K562 (cell line): ENCODE data around the gene CYFIP2. TPM values are rescaled to one million over a fixed set of nuclear protein-coding genes. Genes with fewer than 3 reads are reported as not detected.

ENCODE experiments used
- CHCHD3 ChIP-seq: fragments of 250-450 bp; sonication (Bioruptor Pico); IDR thresholded peaks from 2 replicates; pipeline ENCODE4 v2.1.2; 2022; ENCODE audit warnings: mild to moderate bottlenecking
- ETV6 ChIP-seq, 3 experiments: fragments of 150-350 bp in 1 of 3; sonication (generic) in 1 of 3; formaldehyde crosslinking in 1 of 3; IDR thresholded peaks; 2 replicates each; pipeline versions ENCODE4 v1.6.1 to v1.8.0; 2014 to 2022; ENCODE audit warnings: borderline replicate concordance in 2 of 3, low read depth in 2 of 3, antibody characterized with exemption in 1 of 3, low read length in 1 of 3, mild to moderate bottlenecking in 1 of 3, missing genetic modification reagents in 1 of 3
- ILK ChIP-seq: fragments of 450-650 bp; IDR thresholded peaks from 2 replicates; pipeline ENCODE4 v1.6.1; 2016; ENCODE audit warnings: missing genetic modification characterization, low read depth, mild to moderate bottlenecking, missing compliant biosample characterization, moderate library complexity, borderline replicate concordance
- KDM2B ChIP-seq: fragments of 250-450 bp; sonication (Bioruptor Pico); IDR thresholded peaks from 2 replicates; pipeline ENCODE4 v1.8.0; 2021; ENCODE audit warnings: mild to moderate bottlenecking, moderate library complexity
- KLF1 ChIP-seq: fragments of 450-650 bp; IDR thresholded peaks from 2 replicates; pipeline ENCODE4 v1.6.1; 2016; ENCODE audit warnings: missing genetic modification characterization, missing compliant biosample characterization
- MEIS2 ChIP-seq: fragments of 450-650 bp; IDR thresholded peaks from 2 replicates; pipeline ENCODE4 v1.6.1; 2014; ENCODE audit warnings: mild to moderate bottlenecking; ENCODE audit not compliant: partially characterized antibody
- PML ChIP-seq: IDR thresholded peaks from 2 replicates; pipeline ENCODE4 v1.6.1; 2012; ENCODE audit warnings: low read length, inconsistent platforms
- SPI1 ChIP-seq: IDR thresholded peaks from 2 replicates; pipeline ENCODE4 v1.6.1; 2011; ENCODE audit warnings: low read depth, low read length, control low read depth, borderline replicate concordance
- STAT6 ChIP-seq: sonication (generic); formaldehyde crosslinking; IDR thresholded peaks from 2 replicates; pipeline ENCODE4 v1.8.1; 2023; ENCODE audit warnings: mild to moderate bottlenecking, missing genetic modification reagents
- SUPT5H ChIP-seq: fragments of 450-650 bp; IDR thresholded peaks from 2 replicates; pipeline ENCODE4 v1.6.1; 2016
- TAF1 ChIP-seq: IDR thresholded peaks from 2 replicates; pipeline ENCODE4 v1.6.1; 2011; ENCODE audit warnings: mild to moderate bottlenecking, low read length, moderate library complexity; ENCODE audit not compliant: insufficient read depth, control insufficient read depth, severe bottlenecking; ENCODE audit errors: extremely low read depth
- WHSC1 ChIP-seq: IDR thresholded peaks from one replicate; pipeline ENCODE4 v1.6.1; 2012; ENCODE audit warnings: low read length, control low read depth, inconsistent platforms
- ZFP36 ChIP-seq: fragments of 150-350 bp; IDR thresholded peaks from 2 replicates; pipeline ENCODE4 v1.6.1; 2018; ENCODE audit warnings: low read length, low read depth; ENCODE audit not compliant: partially characterized antibody
- ZSCAN32 ChIP-seq: fragments of 450-650 bp; formaldehyde crosslinking; IDR thresholded peaks from 2 replicates; pipeline ENCODE4 v1.4.0; 2020; ENCODE audit warnings: mild to moderate bottlenecking, moderate library complexity
- polyA plus RNA-seq, 8 experiments: library from polyadenylated mRNA; depleted of rRNA in 4 of 8; stranded (reverse) in 5 of 8; unstranded in 3 of 8; fragments of >200 nt; fragmentation: Nextera tagmentation in 2 of 8; fragmentation: Illumina TruSeq in 1 of 8; extraction: Ambion mirVana in 2 of 8; extraction: Trizol in 1 of 8; gene quantifications; 2 replicates each; pipeline versions ENCODE4 v1.2.1 to v1.2.3, GENCODE V29; 2011 to 2014; ENCODE audit warnings: inconsistent platforms in 1 of 8, missing spikeins in 1 of 8
- total RNA-seq, 7 experiments: library from RNA; depleted of rRNA in 6 of 7; stranded (reverse); fragments of >200 nt in 6 of 7; fragmentation: Illumina TruSeq in 2 of 7; extraction: Trizol in 2 of 7; gene quantifications; 2 replicates each; pipeline versions ENCODE4 v1.2.1 to v1.2.3, GENCODE V29; 2011 to 2021; ENCODE audit warnings: low replicate concordance in 1 of 7
- TF ChIP-seq, protein P1 (sequence below), 2 experiments: IDR thresholded peaks in 1 of 2; conservative IDR thresholded peaks in 1 of 2; 2 replicates each; pipeline ENCODE4 v1.6.1; 2016; ENCODE audit warnings: low read depth in 2 of 2, mild to moderate bottlenecking in 1 of 2, missing compliant biosample characterization in 1 of 2, missing genetic modification characterization in 1 of 2, moderate library complexity in 1 of 2
- TF ChIP-seq, protein P2 (sequence below): fragments of 450-650 bp; IDR thresholded peaks from 2 replicates; pipeline ENCODE4 v1.6.1; 2016; ENCODE audit warnings: mild to moderate bottlenecking
- TF ChIP-seq, protein P3 (sequence below): IDR thresholded peaks from 2 replicates; pipeline ENCODE4 v1.6.1; 2016; ENCODE audit warnings: missing genetic modification characterization, missing compliant biosample characterization

Gene CYFIP2
- total and polyA plus RNA-seq, 9 of the 15 experiments (the other 6 are each of a cell fraction or from before 2014, with no cell fraction given), result 0.76 to 2.9 (median 1.4) TPM; not detected in 1

GRCh38 chr5:157278319-157279037 lies 12.6 kb downstream of the CYFIP2 start (continued):
- TF ChIP-seq STAT6 (CRISPR knock-in tag) (no peak), ILK (tag) (peak; percentile 63; the same call in 1 of the 2 replicates), SUPT5H (no peak), ETV6 (IDR thresholded peaks at IDR 0.05; ENCODE audit: borderline replicate concordance in 1 of 2, low read depth in 2 of 2, low read length in 1 of 2) (no peak), ETV6 (CRISPR knock-in tag; IDR thresholded peaks at IDR 0.05; ENCODE audit: borderline replicate concordance) (no peak), KDM2B (CRISPR knock-in tag) (no peak), CHCHD3 (CRISPR knock-in tag) (no peak), SPI1 (no peak), TAF1 (no peak), PML (no peak), MEIS2 (no peak), KLF1 (no peak), ZSCAN32 (peak; percentile 51; the same call in 1 of the 2 replicates), WHSC1 (no peak), ZFP36 (no peak)
- TF ChIP-seq, protein P1, sequence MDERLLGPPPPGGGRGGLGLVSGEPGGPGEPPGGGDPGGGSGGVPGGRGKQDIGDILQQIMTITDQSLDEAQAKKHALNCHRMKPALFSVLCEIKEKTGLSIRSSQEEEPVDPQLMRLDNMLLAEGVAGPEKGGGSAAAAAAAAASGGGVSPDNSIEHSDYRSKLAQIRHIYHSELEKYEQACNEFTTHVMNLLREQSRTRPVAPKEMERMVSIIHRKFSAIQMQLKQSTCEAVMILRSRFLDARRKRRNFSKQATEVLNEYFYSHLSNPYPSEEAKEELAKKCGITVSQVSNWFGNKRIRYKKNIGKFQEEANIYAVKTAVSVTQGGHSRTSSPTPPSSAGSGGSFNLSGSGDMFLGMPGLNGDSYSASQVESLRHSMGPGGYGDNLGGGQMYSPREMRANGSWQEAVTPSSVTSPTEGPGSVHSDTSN (CRISPR knock-in tag; IDR thresholded peaks at IDR 0.05; ENCODE audit: low read depth), result no peak
- TF ChIP-seq, protein P1 (tag; conservative IDR thresholded peaks at IDR 0.05; ENCODE audit: low read depth), result peak; percentile 36; the same call in 1 of the 2 replicates
- TF ChIP-seq, protein P2, sequence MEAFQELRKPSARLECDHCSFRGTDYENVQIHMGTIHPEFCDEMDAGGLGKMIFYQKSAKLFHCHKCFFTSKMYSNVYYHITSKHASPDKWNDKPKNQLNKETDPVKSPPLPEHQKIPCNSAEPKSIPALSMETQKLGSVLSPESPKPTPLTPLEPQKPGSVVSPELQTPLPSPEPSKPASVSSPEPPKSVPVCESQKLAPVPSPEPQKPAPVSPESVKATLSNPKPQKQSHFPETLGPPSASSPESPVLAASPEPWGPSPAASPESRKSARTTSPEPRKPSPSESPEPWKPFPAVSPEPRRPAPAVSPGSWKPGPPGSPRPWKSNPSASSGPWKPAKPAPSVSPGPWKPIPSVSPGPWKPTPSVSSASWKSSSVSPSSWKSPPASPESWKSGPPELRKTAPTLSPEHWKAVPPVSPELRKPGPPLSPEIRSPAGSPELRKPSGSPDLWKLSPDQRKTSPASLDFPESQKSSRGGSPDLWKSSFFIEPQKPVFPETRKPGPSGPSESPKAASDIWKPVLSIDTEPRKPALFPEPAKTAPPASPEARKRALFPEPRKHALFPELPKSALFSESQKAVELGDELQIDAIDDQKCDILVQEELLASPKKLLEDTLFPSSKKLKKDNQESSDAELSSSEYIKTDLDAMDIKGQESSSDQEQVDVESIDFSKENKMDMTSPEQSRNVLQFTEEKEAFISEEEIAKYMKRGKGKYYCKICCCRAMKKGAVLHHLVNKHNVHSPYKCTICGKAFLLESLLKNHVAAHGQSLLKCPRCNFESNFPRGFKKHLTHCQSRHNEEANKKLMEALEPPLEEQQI, result no peak
- TF ChIP-seq, protein P3, sequence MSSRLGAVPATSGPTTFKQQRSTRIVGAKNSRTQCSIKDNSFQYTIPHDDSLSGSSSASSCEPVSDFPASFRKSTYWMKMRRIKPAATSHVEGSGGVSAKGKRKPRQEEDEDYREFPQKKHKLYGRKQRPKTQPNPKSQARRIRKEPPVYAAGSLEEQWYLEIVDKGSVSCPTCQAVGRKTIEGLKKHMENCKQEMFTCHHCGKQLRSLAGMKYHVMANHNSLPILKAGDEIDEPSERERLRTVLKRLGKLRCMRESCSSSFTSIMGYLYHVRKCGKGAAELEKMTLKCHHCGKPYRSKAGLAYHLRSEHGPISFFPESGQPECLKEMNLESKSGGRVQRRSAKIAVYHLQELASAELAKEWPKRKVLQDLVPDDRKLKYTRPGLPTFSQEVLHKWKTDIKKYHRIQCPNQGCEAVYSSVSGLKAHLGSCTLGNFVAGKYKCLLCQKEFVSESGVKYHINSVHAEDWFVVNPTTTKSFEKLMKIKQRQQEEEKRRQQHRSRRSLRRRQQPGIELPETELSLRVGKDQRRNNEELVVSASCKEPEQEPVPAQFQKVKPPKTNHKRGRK (tag), result no peak
